WTC11 (cell line): ENCODE measurements around the gene MACROD2. TPM values are rescaled to one million over a fixed set of nuclear protein-coding genes. Genes with fewer than 3 reads are reported as not detected.

ENCODE experiments used
- ATAC-seq: fragments of 200-7000 bp; cut with Tn5 transposase; 2 replicates; pipeline ENCODE4 v1.10.0; 2021; ENCODE audit warnings: mild to moderate bottlenecking, moderate library complexity
- CTCF ChIA-PET: fragments of 300-600 bp; sonication (Branson Sonifier 250); formaldehyde crosslinking; loops from one replicate; lab custom pipeline; 2021; ENCODE audit warnings: antibody characterized with exemption; lab: Charles Lee
- POLR2A ChIA-PET: fragments of 350-600 bp; sonication (Branson Sonifier 250); formaldehyde crosslinking; loops from one replicate; lab custom pipeline; 2021; ENCODE audit warnings: antibody characterized with exemption; lab: Charles Lee
- DNase-seq: peaks from one replicate; pipeline ENCODE4 v3.0.0; 2021; ENCODE audit warnings: low spot score
- H3K27ac Mint-ChIP-seq: 2 replicates; pipeline ENCODE4 v1.8.0; 2021; ENCODE audit warnings: mixed read lengths
- H3K27me3 Mint-ChIP-seq: 2 replicates; pipeline ENCODE4 v1.8.0; 2021; ENCODE audit warnings: low read depth, mild to moderate bottlenecking, moderate library complexity, mixed read lengths
- H3K36me3 Mint-ChIP-seq: 2 replicates; pipeline ENCODE4 v1.8.0; 2021; ENCODE audit warnings: mixed read lengths
- H3K4me1 Mint-ChIP-seq: 2 replicates; pipeline ENCODE4 v1.8.0; 2022; ENCODE audit warnings: mixed read lengths
- H3K4me3 Mint-ChIP-seq: 2 replicates; pipeline ENCODE4 v1.8.0; 2021; ENCODE audit warnings: mild to moderate bottlenecking, moderate library complexity, mixed read lengths
- H3K9me3 Mint-ChIP-seq: 2 replicates; pipeline ENCODE4 v1.8.0; 2021; ENCODE audit warnings: mixed read lengths
- ATF1 ChIP-seq: sonication (generic); formaldehyde crosslinking; IDR thresholded peaks from 2 replicates; pipeline ENCODE4 v1.8.1; 2023; ENCODE audit warnings: mild to moderate bottlenecking, moderate library complexity, missing genetic modification reagents
- CREB1 ChIP-seq: sonication (generic); formaldehyde crosslinking; IDR thresholded peaks from 2 replicates; pipeline ENCODE4 v1.8.0; 2023; ENCODE audit warnings: mild to moderate bottlenecking, missing genetic modification reagents
- CREM ChIP-seq: sonication (generic); formaldehyde crosslinking; IDR thresholded peaks from 2 replicates; pipeline ENCODE4 v1.8.1; 2022; ENCODE audit warnings: mild to moderate bottlenecking, missing genetic modification reagents, moderate library complexity
- FOXJ3 ChIP-seq: sonication (generic); formaldehyde crosslinking; IDR thresholded peaks from 2 replicates; pipeline ENCODE4 v1.9.0; 2021; ENCODE audit warnings: missing genetic modification reagents, mild to moderate bottlenecking, borderline replicate concordance
- FOXK1 ChIP-seq: sonication (generic); formaldehyde crosslinking; IDR thresholded peaks from 2 replicates; pipeline ENCODE4 v1.8.0; 2022; ENCODE audit warnings: mild to moderate bottlenecking, moderate library complexity, missing genetic modification reagents
- GABPB1 ChIP-seq: sonication (generic); formaldehyde crosslinking; IDR thresholded peaks from 2 replicates; pipeline ENCODE4 v1.8.1; 2023; ENCODE audit warnings: mild to moderate bottlenecking, missing genetic modification reagents
- JAZF1 ChIP-seq: fragments of 250-450 bp; sonication (Bioruptor Pico); IDR thresholded peaks from 2 replicates; pipeline ENCODE4 v1.9.0; 2021; ENCODE audit warnings: moderate library complexity, mild to moderate bottlenecking, inconsistent platforms
- KAT7 ChIP-seq: sonication (generic); formaldehyde crosslinking; IDR thresholded peaks from 2 replicates; pipeline ENCODE4 v1.8.1; 2023; ENCODE audit warnings: missing genetic modification reagents, mild to moderate bottlenecking, borderline replicate concordance
- MXD4 ChIP-seq: fragments of 250-450 bp; sonication (Bioruptor Pico); IDR thresholded peaks from 2 replicates; pipeline ENCODE4 v1.8.0; 2021; ENCODE audit warnings: mild to moderate bottlenecking, moderate library complexity, borderline replicate concordance
- MYBL2 ChIP-seq: sonication (generic); formaldehyde crosslinking; IDR thresholded peaks from 2 replicates; pipeline ENCODE4 v1.8.1; 2023; ENCODE audit warnings: mild to moderate bottlenecking, moderate library complexity, missing genetic modification reagents
- NFYB ChIP-seq: sonication (generic); formaldehyde crosslinking; conservative IDR thresholded peaks from 2 replicates; pipeline ENCODE4 v1.8.0; 2022; ENCODE audit warnings: low read depth, missing genetic modification reagents
- SMAD4 ChIP-seq: sonication (generic); formaldehyde crosslinking; IDR thresholded peaks from 2 replicates; pipeline ENCODE4 v1.8.0; 2022; ENCODE audit warnings: mild to moderate bottlenecking, missing genetic modification reagents
- ZNF121 ChIP-seq: sonication (generic); formaldehyde crosslinking; IDR thresholded peaks from 2 replicates; pipeline ENCODE4 v1.8.0; 2023; ENCODE audit warnings: missing genetic modification reagents
- ZNF138 ChIP-seq: sonication (generic); formaldehyde crosslinking; conservative IDR thresholded peaks from 2 replicates; pipeline ENCODE4 v1.8.1; 2022; ENCODE audit warnings: mild to moderate bottlenecking, moderate library complexity, missing genetic modification reagents
- total RNA-seq: library from RNA; stranded (reverse); gene quantifications from 3 replicates; pipeline ENCODE4 v1.2.3, GENCODE V29; 2021
- TF ChIP-seq, protein P1 (sequence below): sonication (generic); formaldehyde crosslinking; IDR thresholded peaks from 2 replicates; pipeline ENCODE4 v1.8.0; 2022; ENCODE audit warnings: mild to moderate bottlenecking, missing genetic modification reagents
- TF ChIP-seq, protein P2 (sequence below): sonication (generic); formaldehyde crosslinking; IDR thresholded peaks from 2 replicates; pipeline ENCODE4 v1.8.0; 2023; ENCODE audit warnings: missing genetic modification reagents, mild to moderate bottlenecking, borderline replicate concordance
- TF ChIP-seq, protein P3 (sequence below): fragments of 250-450 bp; sonication (Bioruptor Pico); IDR thresholded peaks from 2 replicates; pipeline ENCODE4 v1.8.0; 2021; ENCODE audit warnings: mild to moderate bottlenecking
- TF ChIP-seq, protein P4 (sequence below): sonication (generic); formaldehyde crosslinking; IDR thresholded peaks from 2 replicates; pipeline ENCODE4 v1.8.1; 2022; ENCODE audit warnings: low read depth, missing genetic modification reagents, borderline replicate concordance
- TF ChIP-seq, protein P5 (sequence below): sonication (generic); formaldehyde crosslinking; IDR thresholded peaks from 2 replicates; pipeline ENCODE4 v1.8.1; 2022; ENCODE audit warnings: mild to moderate bottlenecking, missing genetic modification reagents, moderate library complexity, borderline replicate concordance
- TF ChIP-seq, protein P6 (sequence below): sonication (generic); formaldehyde crosslinking; IDR thresholded peaks from 2 replicates; pipeline ENCODE4 v1.8.0; 2022; ENCODE audit warnings: missing genetic modification reagents

Gene MACROD2
- total RNA-seq, 1 experiment from 2014 or later = 4.1 TPM

DNA sequence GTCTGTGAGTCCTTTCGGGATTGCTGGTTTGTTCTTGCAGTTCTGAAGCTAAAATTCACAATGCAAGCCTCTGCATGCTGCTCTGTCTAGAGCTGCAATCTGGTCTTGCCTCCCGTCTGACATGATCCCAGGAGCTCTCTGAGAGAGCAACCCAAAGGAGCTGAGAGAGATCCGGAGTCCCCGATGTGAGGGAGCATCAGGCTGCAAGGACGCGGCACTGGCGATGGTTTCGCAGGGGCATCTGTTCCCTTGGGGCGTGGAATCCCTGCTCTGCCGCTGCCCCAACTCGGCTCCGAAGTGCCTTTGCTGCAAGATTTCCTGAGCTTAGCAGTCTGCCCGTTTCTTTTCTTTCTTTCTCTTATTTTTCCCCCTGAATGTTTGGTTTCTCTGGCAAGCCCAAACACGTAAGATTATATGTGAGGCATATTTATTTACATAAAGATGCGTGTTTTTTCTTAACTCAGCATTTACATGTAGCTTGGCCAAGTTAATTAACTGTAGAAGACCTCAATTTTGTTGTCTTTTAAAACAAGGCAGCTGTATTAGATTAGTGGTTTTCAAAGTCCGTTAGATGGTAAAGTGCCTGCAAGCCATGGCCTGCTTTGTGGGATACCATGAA lies 1704.9 kb downstream of the MACROD2 start (continued):
- TF ChIP-seq, protein P1, sequence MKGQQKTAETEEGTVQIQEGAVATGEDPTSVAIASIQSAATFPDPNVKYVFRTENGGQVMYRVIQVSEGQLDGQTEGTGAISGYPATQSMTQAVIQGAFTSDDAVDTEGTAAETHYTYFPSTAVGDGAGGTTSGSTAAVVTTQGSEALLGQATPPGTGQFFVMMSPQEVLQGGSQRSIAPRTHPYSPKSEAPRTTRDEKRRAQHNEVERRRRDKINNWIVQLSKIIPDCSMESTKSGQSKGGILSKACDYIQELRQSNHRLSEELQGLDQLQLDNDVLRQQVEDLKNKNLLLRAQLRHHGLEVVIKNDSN = no peak

DNA sequence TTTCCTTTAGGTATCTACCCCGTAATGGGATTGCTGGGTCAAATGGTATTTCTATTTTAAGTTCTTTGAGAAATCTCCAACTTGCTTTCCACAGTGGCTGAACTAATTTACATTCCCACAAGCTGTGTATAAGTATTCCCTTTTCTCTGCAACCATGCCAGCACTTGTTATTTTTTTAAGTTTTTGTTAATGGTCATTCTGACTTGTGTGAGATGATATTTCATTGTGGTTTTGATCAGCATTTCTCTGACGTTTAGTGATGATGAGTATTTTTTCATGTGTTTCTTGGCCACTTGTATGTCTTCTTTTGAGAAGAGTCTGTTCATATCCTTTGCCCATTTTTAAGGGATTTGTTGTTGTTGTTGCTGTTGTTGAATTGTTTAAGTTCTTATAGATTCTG lies 1706.8 kb downstream of the MACROD2 start:
- no peak overlapping the region for H3K27ac Mint-ChIP-seq
- ATAC-seq (no peak), DNase-seq (no peak)
- TF ChIP-seq SMAD4 (CRISPR knock-in tag) (no peak), ZNF138 (no peak), MYBL2 (CRISPR knock-in tag) (no peak), MXD4 (CRISPR knock-in tag) (no peak), FOXK1 (CRISPR knock-in tag) (no peak), ZNF121 (CRISPR knock-in tag) (no peak), CREM (no peak), FOXJ3 (CRISPR knock-in tag) (no peak), JAZF1 (CRISPR knock-in tag) (no peak), GABPB1 (CRISPR knock-in tag) (no peak), ATF1 (CRISPR knock-in tag) (no peak), KAT7 (CRISPR knock-in tag) (no peak), CREB1 (no peak), NFYB (CRISPR knock-in tag) (no peak)
- TF ChIP-seq, protein P2, sequence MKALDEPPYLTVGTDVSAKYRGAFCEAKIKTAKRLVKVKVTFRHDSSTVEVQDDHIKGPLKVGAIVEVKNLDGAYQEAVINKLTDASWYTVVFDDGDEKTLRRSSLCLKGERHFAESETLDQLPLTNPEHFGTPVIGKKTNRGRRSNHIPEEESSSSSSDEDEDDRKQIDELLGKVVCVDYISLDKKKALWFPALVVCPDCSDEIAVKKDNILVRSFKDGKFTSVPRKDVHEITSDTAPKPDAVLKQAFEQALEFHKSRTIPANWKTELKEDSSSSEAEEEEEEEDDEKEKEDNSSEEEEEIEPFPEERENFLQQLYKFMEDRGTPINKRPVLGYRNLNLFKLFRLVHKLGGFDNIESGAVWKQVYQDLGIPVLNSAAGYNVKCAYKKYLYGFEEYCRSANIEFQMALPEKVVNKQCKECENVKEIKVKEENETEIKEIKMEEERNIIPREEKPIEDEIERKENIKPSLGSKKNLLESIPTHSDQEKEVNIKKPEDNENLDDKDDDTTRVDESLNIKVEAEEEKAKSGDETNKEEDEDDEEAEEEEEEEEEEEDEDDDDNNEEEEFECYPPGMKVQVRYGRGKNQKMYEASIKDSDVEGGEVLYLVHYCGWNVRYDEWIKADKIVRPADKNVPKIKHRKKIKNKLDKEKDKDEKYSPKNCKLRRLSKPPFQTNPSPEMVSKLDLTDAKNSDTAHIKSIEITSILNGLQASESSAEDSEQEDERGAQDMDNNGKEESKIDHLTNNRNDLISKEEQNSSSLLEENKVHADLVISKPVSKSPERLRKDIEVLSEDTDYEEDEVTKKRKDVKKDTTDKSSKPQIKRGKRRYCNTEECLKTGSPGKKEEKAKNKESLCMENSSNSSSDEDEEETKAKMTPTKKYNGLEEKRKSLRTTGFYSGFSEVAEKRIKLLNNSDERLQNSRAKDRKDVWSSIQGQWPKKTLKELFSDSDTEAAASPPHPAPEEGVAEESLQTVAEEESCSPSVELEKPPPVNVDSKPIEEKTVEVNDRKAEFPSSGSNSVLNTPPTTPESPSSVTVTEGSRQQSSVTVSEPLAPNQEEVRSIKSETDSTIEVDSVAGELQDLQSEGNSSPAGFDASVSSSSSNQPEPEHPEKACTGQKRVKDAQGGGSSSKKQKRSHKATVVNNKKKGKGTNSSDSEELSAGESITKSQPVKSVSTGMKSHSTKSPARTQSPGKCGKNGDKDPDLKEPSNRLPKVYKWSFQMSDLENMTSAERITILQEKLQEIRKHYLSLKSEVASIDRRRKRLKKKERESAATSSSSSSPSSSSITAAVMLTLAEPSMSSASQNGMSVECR = no peak
- TF ChIP-seq, protein P3, sequence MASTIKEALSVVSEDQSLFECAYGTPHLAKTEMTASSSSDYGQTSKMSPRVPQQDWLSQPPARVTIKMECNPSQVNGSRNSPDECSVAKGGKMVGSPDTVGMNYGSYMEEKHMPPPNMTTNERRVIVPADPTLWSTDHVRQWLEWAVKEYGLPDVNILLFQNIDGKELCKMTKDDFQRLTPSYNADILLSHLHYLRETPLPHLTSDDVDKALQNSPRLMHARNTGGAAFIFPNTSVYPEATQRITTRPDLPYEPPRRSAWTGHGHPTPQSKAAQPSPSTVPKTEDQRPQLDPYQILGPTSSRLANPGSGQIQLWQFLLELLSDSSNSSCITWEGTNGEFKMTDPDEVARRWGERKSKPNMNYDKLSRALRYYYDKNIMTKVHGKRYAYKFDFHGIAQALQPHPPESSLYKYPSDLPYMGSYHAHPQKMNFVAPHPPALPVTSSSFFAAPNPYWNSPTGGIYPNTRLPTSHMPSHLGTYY (CRISPR knock-in tag) = no peak
- TF ChIP-seq, protein P4, sequence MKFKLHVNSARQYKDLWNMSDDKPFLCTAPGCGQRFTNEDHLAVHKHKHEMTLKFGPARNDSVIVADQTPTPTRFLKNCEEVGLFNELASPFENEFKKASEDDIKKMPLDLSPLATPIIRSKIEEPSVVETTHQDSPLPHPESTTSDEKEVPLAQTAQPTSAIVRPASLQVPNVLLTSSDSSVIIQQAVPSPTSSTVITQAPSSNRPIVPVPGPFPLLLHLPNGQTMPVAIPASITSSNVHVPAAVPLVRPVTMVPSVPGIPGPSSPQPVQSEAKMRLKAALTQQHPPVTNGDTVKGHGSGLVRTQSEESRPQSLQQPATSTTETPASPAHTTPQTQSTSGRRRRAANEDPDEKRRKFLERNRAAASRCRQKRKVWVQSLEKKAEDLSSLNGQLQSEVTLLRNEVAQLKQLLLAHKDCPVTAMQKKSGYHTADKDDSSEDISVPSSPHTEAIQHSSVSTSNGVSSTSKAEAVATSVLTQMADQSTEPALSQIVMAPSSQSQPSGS (CRISPR knock-in tag) = no peak
- TF ChIP-seq, protein P5, sequence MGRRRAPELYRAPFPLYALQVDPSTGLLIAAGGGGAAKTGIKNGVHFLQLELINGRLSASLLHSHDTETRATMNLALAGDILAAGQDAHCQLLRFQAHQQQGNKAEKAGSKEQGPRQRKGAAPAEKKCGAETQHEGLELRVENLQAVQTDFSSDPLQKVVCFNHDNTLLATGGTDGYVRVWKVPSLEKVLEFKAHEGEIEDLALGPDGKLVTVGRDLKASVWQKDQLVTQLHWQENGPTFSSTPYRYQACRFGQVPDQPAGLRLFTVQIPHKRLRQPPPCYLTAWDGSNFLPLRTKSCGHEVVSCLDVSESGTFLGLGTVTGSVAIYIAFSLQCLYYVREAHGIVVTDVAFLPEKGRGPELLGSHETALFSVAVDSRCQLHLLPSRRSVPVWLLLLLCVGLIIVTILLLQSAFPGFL (CRISPR knock-in tag) = no peak
- TF ChIP-seq, protein P6, sequence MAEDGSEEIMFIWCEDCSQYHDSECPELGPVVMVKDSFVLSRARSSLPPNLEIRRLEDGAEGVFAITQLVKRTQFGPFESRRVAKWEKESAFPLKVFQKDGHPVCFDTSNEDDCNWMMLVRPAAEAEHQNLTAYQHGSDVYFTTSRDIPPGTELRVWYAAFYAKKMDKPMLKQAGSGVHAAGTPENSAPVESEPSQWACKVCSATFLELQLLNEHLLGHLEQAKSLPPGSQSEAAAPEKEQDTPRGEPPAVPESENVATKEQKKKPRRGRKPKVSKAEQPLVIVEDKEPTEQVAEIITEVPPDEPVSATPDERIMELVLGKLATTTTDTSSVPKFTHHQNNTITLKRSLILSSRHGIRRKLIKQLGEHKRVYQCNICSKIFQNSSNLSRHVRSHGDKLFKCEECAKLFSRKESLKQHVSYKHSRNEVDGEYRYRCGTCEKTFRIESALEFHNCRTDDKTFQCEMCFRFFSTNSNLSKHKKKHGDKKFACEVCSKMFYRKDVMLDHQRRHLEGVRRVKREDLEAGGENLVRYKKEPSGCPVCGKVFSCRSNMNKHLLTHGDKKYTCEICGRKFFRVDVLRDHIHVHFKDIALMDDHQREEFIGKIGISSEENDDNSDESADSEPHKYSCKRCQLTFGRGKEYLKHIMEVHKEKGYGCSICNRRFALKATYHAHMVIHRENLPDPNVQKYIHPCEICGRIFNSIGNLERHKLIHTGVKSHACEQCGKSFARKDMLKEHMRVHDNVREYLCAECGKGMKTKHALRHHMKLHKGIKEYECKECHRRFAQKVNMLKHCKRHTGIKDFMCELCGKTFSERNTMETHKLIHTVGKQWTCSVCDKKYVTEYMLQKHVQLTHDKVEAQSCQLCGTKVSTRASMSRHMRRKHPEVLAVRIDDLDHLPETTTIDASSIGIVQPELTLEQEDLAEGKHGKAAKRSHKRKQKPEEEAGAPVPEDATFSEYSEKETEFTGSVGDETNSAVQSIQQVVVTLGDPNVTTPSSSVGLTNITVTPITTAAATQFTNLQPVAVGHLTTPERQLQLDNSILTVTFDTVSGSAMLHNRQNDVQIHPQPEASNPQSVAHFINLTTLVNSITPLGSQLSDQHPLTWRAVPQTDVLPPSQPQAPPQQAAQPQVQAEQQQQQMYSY (CRISPR knock-in tag) = no peak
- peaks cover 21% of the 10 kb centered on the region for H3K9me3 Mint-ChIP-seq
- H3K4me3 Mint-ChIP-seq = no peak overlapping the region
- H3K36me3 Mint-ChIP-seq = peaks cover 2% of the 10 kb centered on the region; the same call in 1 of the 2 replicates
- ChIA-PET CTCF (no interaction called here), POLR2A (no interaction called here)
- peaks cover 12% of the 10 kb centered on the region for H3K4me1 Mint-ChIP-seq
- no peaks in the 10 kb centered on the region for H3K27me3 Mint-ChIP-seq
